Daoy (cell line): Measurements from ENCODE around the gene ZFP36. TPM values are rescaled to one million over a fixed set of nuclear protein-coding genes. Genes with fewer than 3 reads are reported as not detected.

Source experiments
- DNase-seq: peaks from one replicate; pipeline ENCODE4 v3.0.0-alpha.2; 2015; ENCODE audit warnings: low read depth
- total RNA-seq: library from RNA; depleted of rRNA; stranded (reverse); fragments of >200 nt; shearing (Covaris generic); gene quantifications from 2 replicates; pipeline ENCODE4 v1.2.3, GENCODE V29; 2014

Gene ZFP36
- total RNA-seq, 1 experiment from 2014 or later = 2.1 TPM

DNA sequence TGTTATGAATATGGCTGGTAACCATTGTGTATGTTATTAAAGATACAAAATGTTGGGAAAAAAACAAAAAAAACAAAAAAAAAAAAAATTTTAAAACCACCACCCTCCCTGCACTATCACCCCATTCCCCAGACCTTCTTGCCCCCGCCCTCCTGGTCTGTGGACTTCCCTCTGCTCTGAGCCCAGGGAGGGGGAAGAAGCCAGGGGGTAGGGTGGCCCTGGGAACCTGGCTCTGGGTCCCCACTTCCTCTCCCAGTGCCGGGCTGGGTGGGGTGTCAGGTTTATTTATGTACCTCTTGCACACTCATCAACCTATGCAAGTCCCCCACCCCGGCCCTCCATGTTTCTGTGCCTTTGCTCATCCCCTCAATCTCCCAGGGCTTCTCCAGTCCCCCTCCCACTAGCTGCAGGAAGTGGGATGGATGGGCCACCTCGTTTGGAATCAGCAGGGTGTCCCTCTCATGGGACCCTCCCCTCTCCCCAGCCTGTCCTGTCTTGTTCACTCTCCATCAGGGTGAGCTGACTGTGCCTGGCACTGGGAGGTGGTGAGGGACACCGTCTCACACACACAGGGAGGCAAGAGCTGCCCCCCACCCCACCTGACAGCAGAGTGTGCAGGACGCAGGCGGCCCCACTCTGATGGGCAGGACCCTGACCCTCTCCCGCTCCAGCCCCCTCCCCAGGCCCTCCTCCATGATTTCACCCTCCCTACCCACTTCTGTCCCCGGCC lies 21.6 kb upstream of the ZFP36 start:
- DNase-seq = no peak

- no peak for DNase-seq
Measured at GRCh38 chr19:39385629-39386411, 20.8 kb upstream of the ZFP36 start.

GRCh38 chr19:39386557-39386956 lies 20.1 kb upstream of the ZFP36 start:
- DNase-seq = no peak

GRCh38 chr19:39388657-39389056 lies 18.0 kb upstream of the ZFP36 start:
- DNase-seq = no peak

GRCh38 chr19:39389631-39390414 lies 16.8 kb upstream of the ZFP36 start:
- DNase-seq = no peak

DNA sequence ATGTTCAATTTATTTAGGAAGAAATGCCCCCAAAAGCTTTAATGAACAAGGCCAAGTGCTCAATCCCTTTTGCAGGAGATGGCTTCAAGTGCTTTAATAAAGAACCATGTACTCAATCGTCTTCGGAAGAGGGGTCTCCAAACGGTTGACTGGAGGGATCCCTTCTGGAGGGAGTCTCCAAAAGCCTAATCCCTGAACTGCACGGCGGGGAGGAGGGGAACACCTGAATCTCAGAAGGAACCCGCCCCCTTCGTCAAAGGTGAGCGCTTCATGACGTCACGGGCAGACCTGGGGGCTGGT lies 16.2 kb upstream of the ZFP36 start:
- no peak for DNase-seq

- DNase-seq = peak; percentile 100
Measured at GRCh38 chr19:39390751-39391437, 15.8 kb upstream of the ZFP36 start, which contains the start of the genes MED29 and PAF1. TSS of gene MED29 (plus strand) at chr19:39391378. CDS start at chr19:39391423, 45 bp downstream. TSS of gene PAF1 (minus strand) at chr19:39391106. CDS start at chr19:39390864, 242 bp downstream.

GRCh38 chr19:39397360-39398296 lies 9.0 kb upstream of the ZFP36 start:
- peak; percentile 87 for DNase-seq

DNA sequence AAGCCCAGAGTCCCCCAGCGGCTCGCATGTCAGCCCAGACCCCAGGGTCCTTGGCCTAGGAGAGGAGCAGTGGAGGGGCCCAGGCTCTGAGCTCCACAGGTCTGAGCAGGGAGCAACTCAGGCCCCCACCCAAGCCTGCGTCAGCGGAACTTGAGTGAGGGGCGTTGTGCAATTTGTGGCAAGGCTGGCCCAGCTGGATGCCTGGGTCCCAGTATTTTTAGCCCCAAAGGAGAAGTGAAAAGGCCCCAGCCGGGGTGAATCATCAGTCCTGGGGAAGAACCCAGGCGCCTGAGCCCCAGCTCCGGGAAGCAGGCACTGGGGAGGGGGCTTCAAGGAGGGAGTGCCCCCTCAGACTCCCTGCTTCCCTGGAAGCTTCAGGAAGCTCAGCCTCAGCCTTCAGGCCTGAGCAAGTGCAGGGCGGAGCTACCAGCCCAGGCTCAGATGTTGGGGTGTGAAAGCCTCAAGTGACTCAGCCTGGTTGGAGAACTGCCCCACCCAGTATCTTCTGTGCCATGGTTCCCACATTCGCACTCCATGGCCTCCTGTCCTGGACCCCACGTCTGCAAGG lies 8.3 kb upstream of the ZFP36 start:
- DNase-seq = peak; percentile 83

GRCh38 chr19:39399668-39400050 lies 7.0 kb upstream of the ZFP36 start:
- DNase-seq = no peak

GRCh38 chr19:39400061-39400460 lies 6.6 kb upstream of the ZFP36 start:
- no peak for DNase-seq

- no peak for DNase-seq
Measured at GRCh38 chr19:39401070-39401548, 5.5 kb upstream of the ZFP36 start.

- DNase-seq = peak; percentile 71
Measured at GRCh38 chr19:39401549-39402345, 4.9 kb upstream of the ZFP36 start.

- peak; percentile 89 for DNase-seq
Measured at GRCh38 chr19:39402346-39403300, 4.0 kb upstream of the ZFP36 start.

- peak; percentile 93 for DNase-seq
Measured at GRCh38 chr19:39403331-39404312, 3.0 kb upstream of the ZFP36 start.

DNA sequence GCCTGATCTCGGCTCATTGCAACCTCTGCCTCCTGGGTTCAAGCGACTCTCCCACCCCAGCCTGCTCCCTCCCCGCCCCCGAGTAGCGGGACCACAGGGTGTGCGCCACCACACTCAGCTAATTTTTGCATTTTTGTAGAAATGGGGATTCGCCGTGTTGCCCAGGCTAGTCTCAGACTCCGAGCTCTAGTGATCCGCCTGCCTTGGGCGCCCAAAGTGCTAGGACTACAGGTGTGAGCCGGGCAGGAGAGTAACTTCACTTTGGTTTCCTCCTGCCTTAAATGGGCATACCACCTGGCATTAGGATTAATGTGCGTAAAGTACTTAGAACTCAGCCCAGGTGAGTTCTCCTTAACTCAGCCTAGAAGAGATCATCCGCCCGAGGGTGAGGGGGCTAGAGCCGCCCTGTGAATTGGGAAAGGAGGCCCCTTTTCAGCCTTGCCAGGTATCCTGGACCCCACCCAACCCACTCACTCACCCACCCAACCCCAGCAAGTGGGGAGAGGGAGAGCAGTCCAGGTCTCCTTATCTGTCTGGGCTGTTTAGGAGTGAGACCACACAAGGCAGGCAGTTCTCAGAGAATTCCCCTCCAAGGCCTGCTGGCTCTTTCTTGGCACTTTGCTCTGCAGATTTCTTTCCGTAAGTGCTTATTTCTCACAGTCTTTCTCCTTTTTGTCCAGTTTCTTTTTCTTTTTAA lies 1.2 kb upstream of the ZFP36 start:
- DNase-seq = no peak
